ENCODE data around the gene G0S2. TPM values are rescaled to one million over a fixed set of nuclear protein-coding genes. Genes with fewer than 3 reads are reported as not detected.
A peak's percentile ranks its signal among the peaks of the same experiment; 100 is the strongest.

Gene G0S2
- total and polyA plus RNA-seq, 9 of the 15 experiments (the other 6 are each of a cell fraction or from before 2014, with no cell fraction given), result 0.18 to 65.6 (median 11.4) TPM

- no peak for TF ChIP-seq HINFP (tag; conservative IDR thresholded peaks at IDR 0.05; ENCODE audit: low read depth)
- no peak for TF ChIP-seq BCOR (IDR thresholded peaks at IDR 0.05)
- no peak for TF ChIP-seq ZKSCAN1 (IDR thresholded peaks at IDR 0.05; ENCODE audit: low read depth, low read length)
- TF ChIP-seq FOXP4 (CRISPR knock-in tag; IDR thresholded peaks at IDR 0.05; ENCODE audit: borderline replicate concordance), result no peak
- TF ChIP-seq MAZ (CRISPR knock-in tag; conservative IDR thresholded peaks at IDR 0.05 in 1 of 2, IDR thresholded peaks at IDR 0.05 in 1 of 2), result peak in 1 of 2 experiments; percentile 58; a peak in 1 of 4 replicates
- 0 out of 2 replicates have a peak, but pooled peaks have one; percentile 66 for TF ChIP-seq TCF15 (CRISPR knock-in tag; IDR thresholded peaks at IDR 0.05)
- TF ChIP-seq RBBP5 (IDR thresholded peaks at IDR 0.05; ENCODE audit: borderline replicate concordance, insufficient read depth, low read length, poor library complexity, severe bottlenecking), result peak; percentile 75
- 0 out of 2 replicates have a peak, but pooled peaks have one; percentile 38 for TF ChIP-seq RFX1 (IDR thresholded peaks at IDR 0.05)
- no peak for TF ChIP-seq ZNF143 (CRISPR knock-in tag; IDR thresholded peaks at IDR 0.05)
- TF ChIP-seq U2AF2 (optimal IDR thresholded peaks at IDR 0.05; ENCODE audit: low read depth, low read length), result no peak
- no peak for TF ChIP-seq POLR3A (IDR thresholded peaks at IDR 0.05; ENCODE audit: borderline replicate concordance, extremely low read depth, insufficient read depth, insufficient read length)
- TF ChIP-seq MAFF (IDR thresholded peaks at IDR 0.05; ENCODE audit: low read length), result peak; percentile 44; the same call in 1 of the 2 replicates
- TF ChIP-seq RBM25 (IDR thresholded peaks at IDR 0.05; ENCODE audit: low read depth, low read length, severe bottlenecking), result no peak
- TF ChIP-seq BCL6 (CRISPR knock-in tag; IDR thresholded peaks at IDR 0.05), result peak; percentile 18; the same call in 1 of the 2 replicates
- 0 out of 2 replicates have a peak, but pooled peaks have one; percentile 29 for TF ChIP-seq ZNF444 (CRISPR knock-in tag; IDR thresholded peaks at IDR 0.05)
- TF ChIP-seq CEBPB (tag; IDR thresholded peaks at IDR 0.05), result no peak
- no peak for TF ChIP-seq MIER1 (IDR thresholded peaks at IDR 0.05; ENCODE audit: low read depth)
- no peak for TF ChIP-seq KAT2B (IDR thresholded peaks at IDR 0.05; ENCODE audit: low read depth, low read length)
- no peak for TF ChIP-seq MLX (CRISPR knock-in tag; conservative IDR thresholded peaks at IDR 0.05)
- TF ChIP-seq POLR2A (conservative IDR thresholded peaks at IDR 0.05), result no peak
- peak; percentile 5; the same call in 1 of the 2 replicates for TF ChIP-seq ELF4 (CRISPR knock-in tag; IDR thresholded peaks at IDR 0.05)
- 0 out of 2 replicates have a peak, but pooled peaks have one; percentile 24 for TF ChIP-seq E2F3 (CRISPR knock-in tag; IDR thresholded peaks at IDR 0.05)
- TF ChIP-seq IRF2 (CRISPR knock-in tag; IDR thresholded peaks at IDR 0.05), result no peak
- peak; percentile 94 for TF ChIP-seq TAL1 (IDR thresholded peaks at IDR 0.05)
Observed at GRCh38 chr1:209645574-209646452, 29.4 kb upstream of the G0S2 start (continued).

Measured in K562 (cell line).